HG03439 (cell line): ENCODE data around the gene DERA.
"Not testable (repeated sequence)": the region's sequence is repeated elsewhere in the genome, so short reads cannot be mapped to it uniquely, and the experiment has no call there.

Experiments
- ATAC-seq: cut with Tn5 transposase; IDR thresholded peaks from one replicate; pipeline ENCODE4 v1.9.1; 2021; ENCODE audit warnings: mild to moderate bottlenecking, moderate library complexity; ENCODE audit not compliant: unreplicated experiment

The DERA gene

DNA sequence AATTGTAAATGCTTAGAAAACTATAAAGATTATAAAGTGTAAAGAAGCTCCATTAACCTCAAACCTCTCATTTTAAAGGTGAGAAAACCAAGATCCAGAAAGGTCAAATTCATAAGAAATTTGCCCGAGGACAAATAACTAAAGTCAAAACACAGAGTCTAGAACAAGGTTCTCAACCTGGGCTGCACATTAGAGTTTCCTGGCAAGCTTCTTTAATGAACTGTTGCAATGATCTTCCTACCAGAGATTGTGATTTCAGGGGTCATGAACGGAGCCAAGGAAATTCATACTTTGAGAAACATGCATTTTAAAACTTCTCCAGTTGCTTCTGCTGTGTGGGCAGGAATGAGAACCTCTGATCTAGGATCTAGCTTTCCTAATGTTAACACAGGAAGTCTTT lies 86.8 kb downstream of the DERA start:
- no peak for ATAC-seq

GRCh38 chr12:16002880-16003279 lies 91.7 kb downstream of the DERA start:
- no peak for ATAC-seq

DNA sequence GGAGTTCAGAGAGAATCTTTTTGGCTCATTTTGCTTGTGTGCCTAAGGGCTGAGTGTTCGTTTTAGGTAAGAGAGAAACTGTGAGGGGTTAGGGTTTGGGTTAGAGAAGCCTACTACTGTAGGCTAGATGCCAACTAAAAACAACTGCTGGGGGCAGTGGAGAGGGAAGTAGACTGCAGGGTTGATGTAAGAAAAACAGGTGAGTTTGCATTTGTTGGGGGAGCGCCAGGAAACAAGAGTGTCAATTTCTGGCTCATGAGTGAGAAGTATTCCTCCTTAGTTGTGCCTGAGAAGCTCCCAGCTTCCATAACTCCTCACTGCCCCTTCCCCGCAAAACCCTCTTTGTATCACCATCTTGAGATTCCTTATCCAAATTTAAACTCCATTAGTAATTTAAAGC lies 92.3 kb downstream of the DERA start:
- no peak for ATAC-seq

DNA sequence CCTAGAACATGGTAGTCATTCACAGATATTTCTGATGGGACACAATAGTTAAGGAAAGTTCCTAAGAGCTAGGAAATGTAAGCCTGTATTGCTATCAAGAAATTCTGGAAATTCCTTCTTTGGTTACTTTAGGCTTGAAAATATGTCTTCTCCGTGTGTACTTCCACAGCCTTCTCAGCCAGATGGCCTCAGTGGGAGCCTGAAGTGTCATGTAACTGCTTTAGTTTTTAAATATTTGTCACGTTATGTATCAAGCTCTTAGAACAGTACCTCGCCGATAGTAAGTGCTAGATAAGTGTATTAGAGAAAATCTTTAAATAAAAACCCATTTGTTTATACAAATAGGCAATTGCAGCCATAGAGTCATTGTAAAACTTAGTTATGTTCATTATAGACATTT lies 95.6 kb downstream of the DERA start:
- ATAC-seq, result no peak

DNA sequence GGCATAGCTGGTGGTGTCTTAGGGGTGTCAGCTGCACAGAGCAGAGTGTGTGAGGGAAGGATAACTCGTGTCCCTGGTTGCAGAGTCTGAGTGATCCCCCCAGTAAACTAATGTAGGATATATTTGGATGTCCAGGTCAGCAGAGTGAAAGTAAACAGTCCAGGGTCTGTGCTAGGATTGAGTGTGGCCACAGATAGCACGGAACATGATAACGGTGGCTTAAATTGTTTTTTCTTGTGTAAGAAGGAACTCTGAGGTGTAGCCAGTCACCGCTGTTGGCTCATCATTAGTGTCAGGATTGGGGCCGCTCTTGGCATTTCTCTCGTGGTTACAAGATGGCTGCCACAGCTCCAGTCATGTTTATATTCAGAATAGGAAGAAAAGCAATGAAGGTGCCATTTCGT lies 97.3 kb downstream of the DERA start:
- no peak for ATAC-seq

DNA sequence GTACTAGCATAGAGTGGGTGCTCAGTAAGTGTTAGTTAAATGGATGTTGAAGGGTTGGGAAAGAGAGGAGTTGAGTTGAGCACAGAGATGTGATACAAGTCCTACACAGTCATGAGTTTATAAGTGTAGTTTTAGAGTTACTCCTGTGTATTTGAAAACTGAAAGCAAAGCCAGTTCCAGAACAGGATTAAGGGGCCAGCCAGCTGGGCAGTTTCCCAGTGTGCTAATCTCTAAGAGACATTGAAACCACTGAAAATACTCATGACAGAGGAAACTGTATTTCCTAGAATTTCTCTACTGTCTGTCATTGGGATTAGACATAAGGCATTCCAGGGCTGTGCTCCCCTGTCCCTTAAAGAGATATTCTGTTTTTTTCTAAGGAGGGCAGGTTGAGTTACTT lies 101.0 kb downstream of the DERA start:
- no peak for ATAC-seq

- ATAC-seq, result not testable (repeated sequence)
Measured at GRCh38 chr12:16013722-16014121, 102.6 kb downstream of the DERA start.

DNA sequence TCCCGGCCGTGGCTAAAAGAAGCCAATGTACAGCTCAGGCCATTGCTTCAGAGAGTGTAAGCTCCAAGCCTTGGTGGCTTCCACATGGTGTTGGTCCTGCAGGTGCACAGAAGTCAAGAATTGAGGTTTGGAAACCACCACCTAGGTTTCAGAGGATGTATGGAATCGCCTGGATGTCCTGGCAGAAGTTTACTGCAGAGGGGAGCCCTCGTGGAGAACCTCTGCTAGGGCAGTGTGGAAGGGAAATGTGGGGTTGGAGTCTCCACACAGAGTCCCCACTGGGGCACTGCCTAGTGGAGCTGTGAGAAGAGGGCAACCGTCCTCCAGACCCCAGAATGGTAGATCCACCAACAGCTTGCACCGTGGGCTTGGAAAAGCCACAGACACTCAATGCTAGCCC lies 103.3 kb downstream of the DERA start:
- ATAC-seq, result not testable (repeated sequence)

- ATAC-seq, result no peak
Measured at GRCh38 chr12:16016748-16017147, 105.6 kb downstream of the DERA start.

DNA sequence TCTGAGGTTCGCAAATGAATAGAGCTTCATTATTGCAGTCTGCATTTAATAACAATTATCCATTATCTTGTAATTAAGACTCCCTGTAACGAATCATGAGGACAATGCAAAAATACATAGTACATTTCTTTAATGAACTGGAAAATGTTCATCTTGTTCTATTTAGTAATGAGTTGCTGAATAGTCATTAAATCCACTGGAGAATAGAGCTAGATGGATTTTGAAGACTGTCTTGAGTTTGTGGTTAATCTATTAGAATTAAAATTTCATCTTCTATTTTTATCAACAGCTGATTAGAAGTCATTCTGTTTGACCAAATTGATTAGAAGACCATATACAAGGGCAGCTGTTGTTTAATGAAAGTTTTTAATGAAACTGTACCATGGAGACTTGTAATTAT lies 107.2 kb downstream of the DERA start:
- ATAC-seq, result no peak

DNA sequence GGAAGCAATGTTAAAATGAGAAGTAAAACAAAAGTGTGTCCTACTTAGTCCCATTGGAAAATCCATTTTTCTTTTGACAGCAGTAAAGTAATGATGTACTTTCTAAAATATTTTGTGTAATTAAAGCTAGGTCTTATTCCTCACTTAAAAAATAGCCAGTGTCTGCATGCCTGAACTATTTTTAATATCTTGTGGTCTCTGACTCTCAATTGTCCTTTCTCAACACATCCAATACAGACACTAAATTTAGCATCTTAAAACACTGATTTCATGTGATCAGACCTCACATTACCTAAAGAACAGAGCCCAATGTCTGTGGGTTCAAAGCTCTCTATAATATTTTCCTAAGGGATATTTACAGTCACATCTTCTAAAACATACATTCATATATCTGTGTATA lies 108.0 kb downstream of the DERA start:
- no peak for ATAC-seq

DNA sequence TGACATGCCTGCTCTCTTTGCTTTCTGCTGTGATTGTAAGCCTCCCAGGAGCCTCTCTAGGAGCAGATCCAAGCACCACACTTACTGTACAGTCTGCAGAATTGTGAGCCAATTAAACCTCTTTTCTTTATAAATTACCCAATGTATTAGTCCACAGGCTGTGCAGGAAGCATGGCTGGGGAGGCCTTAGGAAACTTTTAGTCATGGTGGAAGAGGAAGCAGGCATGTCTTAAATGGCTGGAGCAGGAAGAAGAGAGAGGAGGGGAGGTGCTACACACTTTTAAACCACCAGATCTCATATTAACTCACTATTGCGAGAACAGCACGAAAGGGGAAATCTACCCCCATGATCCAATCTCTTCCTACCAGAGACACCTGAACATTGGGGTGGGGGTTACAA lies 108.9 kb downstream of the DERA start:
- no peak for ATAC-seq

DNA sequence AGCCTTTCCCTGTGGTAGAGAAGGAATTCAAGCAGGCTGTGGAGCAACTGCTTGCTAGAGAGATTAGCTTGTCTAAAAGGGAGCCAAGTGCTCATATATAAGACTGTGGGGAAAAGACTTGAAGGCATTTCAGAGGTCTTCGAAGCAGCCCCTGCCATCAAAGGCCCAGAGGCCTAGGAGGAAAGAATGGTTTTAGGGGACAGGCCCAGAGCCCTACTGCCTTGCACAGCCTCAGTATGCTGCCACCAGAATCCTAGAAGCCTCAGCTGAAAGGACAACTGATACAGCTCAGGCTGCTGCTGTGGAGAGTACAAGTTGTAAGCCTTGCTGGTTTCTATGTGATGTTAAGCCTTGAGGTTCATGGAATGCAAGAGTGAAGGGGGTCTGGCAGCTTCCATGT lies 109.9 kb downstream of the DERA start:
- no peak for ATAC-seq

DNA sequence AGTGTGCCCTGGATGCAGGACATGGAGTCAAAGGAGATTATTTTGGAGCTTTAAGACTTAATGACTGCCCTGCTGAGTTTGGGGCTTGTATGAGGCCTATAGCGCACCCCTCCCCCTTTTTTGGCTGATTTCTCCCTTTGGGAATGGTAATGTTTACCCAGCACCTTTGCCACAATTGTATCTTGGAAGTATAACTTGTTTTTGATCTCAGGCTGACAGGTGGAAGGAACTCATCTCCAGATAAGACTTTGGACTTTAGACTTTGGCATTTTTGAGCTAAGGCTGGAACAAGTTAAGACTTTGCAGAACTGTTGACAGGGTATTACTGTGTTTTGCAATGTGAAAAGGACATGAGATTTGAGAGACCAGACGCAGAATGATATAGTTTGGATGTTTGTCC lies 110.5 kb downstream of the DERA start:
- ATAC-seq, result no peak

- ATAC-seq, result no peak
Measured at GRCh38 chr12:16027002-16027401, 115.9 kb downstream of the DERA start.

GRCh38 chr12:16030744-16031143 lies 119.6 kb downstream of the DERA start:
- no peak for ATAC-seq

GRCh38 chr12:16034136-16034817 lies 123.1 kb downstream of the DERA start:
- ATAC-seq, result no peak

DNA sequence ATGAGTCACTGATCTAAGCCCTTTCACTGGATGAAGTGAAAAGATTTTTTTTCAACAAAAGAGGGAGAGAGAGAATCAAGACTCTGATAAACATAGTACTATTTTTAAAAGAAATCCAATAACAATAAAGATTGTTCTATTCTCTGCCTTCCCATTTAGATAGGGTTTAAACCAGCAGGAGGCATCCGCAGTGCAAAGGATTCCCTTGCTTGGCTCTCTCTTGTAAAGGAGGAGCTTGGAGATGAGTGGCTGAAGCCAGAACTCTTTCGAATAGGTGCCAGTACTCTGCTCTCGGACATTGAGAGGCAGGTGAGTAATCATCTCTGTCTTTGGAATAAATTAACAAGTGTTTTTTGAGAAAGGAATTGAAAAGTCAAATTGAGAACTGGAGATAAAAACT lies 124.9 kb downstream of the DERA start:
- ATAC-seq, result no peak

GRCh38 chr12:16037533-16037932 lies 126.4 kb downstream of the DERA start:
- ATAC-seq, result no peak

DNA sequence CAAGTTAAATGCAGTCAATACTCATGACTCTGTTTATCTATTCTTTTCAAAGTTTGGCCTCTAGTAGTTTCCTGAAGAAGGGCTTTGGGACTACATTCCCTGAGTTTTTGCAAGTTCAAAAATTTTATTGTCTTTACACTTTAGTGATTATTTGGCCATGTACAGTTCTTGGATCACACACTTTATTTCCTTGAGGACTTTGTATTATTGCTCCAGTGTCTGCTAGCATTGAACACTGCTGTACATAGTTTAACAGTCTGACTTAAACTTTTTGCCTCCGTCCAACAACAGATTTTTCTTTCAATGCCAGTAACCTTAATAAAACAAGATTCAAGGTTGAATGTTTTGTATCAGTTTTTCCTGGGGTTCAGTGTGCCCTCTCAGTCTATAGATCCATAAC lies 132.3 kb downstream of the DERA start:
- ATAC-seq, result no peak

GRCh38 chr12:16046266-16046665 lies 135.1 kb downstream of the DERA start:
- no peak for ATAC-seq

GRCh38 chr12:16048511-16048910 lies 137.4 kb downstream of the DERA start:
- no peak for ATAC-seq

GRCh38 chr12:16056910-16057309 lies 145.8 kb downstream of the DERA start:
- no peak for ATAC-seq
